ENCODE results near the gene STEAP1.
"Not testable (repeated sequence)": the region's sequence is repeated elsewhere in the genome, so short reads cannot be mapped to it uniquely, and the experiment has no call there.

STEAP1 gene

GRCh38 chr7:90173127-90173844 lies 19.0 kb downstream of the STEAP1 start:
- no peak for DNase-seq (ENCODE audit: low read depth in 2 of 2)

GRCh38 chr7:90175667-90176066 lies 21.4 kb downstream of the STEAP1 start:
- DNase-seq (ENCODE audit: low read depth in 2 of 2), result no peak

GRCh38 chr7:90176195-90176594 lies 21.9 kb downstream of the STEAP1 start:
- DNase-seq (ENCODE audit: low read depth in 2 of 2), result no peak

GRCh38 chr7:90178166-90178565 lies 23.9 kb downstream of the STEAP1 start:
- no peak for DNase-seq (ENCODE audit: low read depth in 2 of 2)

- DNase-seq (ENCODE audit: low read depth in 2 of 2), result no peak
These were observed 24.5 kb downstream of the STEAP1 start for GRCh38 chr7:90178679-90179278.

- DNase-seq (ENCODE audit: low read depth in 2 of 2), result no peak
These were observed 25.8 kb downstream of the STEAP1 start for GRCh38 chr7:90180011-90180585.

- DNase-seq (ENCODE audit: low read depth in 2 of 2), result no peak
These were observed 26.4 kb downstream of the STEAP1 start for GRCh38 chr7:90180649-90181048.

- no peak for DNase-seq (ENCODE audit: low read depth in 2 of 2)
These were observed 27.2 kb downstream of the STEAP1 start for GRCh38 chr7:90181485-90181884.

GRCh38 chr7:90186290-90186689 lies 32.0 kb downstream of the STEAP1 start:
- not testable (repeated sequence) for DNase-seq (ENCODE audit: low read depth in 2 of 2)

- DNase-seq (ENCODE audit: low read depth in 2 of 2), result no peak
These were observed 33.3 kb downstream of the STEAP1 start for GRCh38 chr7:90187507-90188050.

- no peak for DNase-seq (ENCODE audit: low read depth in 2 of 2)
These were observed 34.0 kb downstream of the STEAP1 start for GRCh38 chr7:90188281-90188680.

GRCh38 chr7:90190995-90191394 lies 36.7 kb downstream of the STEAP1 start:
- DNase-seq (ENCODE audit: low read depth in 2 of 2), result no peak

- no peak for DNase-seq (ENCODE audit: low read depth in 2 of 2)
These were observed 37.4 kb downstream of the STEAP1 start for GRCh38 chr7:90191648-90192047.

GRCh38 chr7:90192876-90193750 lies 38.8 kb downstream of the STEAP1 start:
- DNase-seq (ENCODE audit: low read depth in 2 of 2), result no peak

GRCh38 chr7:90194911-90195809 lies 40.9 kb downstream of the STEAP1 start:
- no peak for DNase-seq (ENCODE audit: low read depth in 2 of 2)

GRCh38 chr7:90201500-90202195 lies 47.4 kb downstream of the STEAP1 start:
- no peak for DNase-seq (ENCODE audit: low read depth in 2 of 2)

- no peak for DNase-seq (ENCODE audit: low read depth in 2 of 2)
These were observed 53.7 kb downstream of the STEAP1 start for GRCh38 chr7:90207956-90208355.

- no peak for DNase-seq (ENCODE audit: low read depth in 2 of 2)
These were observed 55.5 kb downstream of the STEAP1 start for GRCh38 chr7:90209776-90210175.

GRCh38 chr7:90210475-90210874 lies 56.2 kb downstream of the STEAP1 start:
- no peak for DNase-seq (ENCODE audit: low read depth in 2 of 2)

- no peak for DNase-seq (ENCODE audit: low read depth in 2 of 2)
These were observed 56.7 kb downstream of the STEAP1 start for GRCh38 chr7:90210981-90211380.

Data from stimulated activated CD8-positive, alpha-beta memory T cell treated with anti-CD3 and anti-CD28 coated beads, Interleukin-2, amount 100 ng/mL, for 48 hours (primary cell).